ENCODE measurements around the gene BNC2.

- TF ChIP-seq CTCF (IDR thresholded peaks at IDR 0.05) (no peak), POLR2A (IDR thresholded peaks at IDR 0.05) (no peak)
Measured at GRCh38 chr9:16834817-16835216, 35.7 kb downstream of the BNC2 start.
